HepG2 (cell line): ENCODE measurements around the gene SRSF7. TPM values are rescaled to one million over a fixed set of nuclear protein-coding genes. Genes with fewer than 3 reads are reported as not detected.

Source experiments
- ATAC-seq: fragments of 200-7000 bp; cut with Tn5 transposase; 3 replicates; pipeline ENCODE4 v1.9.1; 2020; ENCODE audit warnings: mild to moderate bottlenecking, moderate library complexity
- BruUV-seq: library from RNA; stranded (reverse); fragments of 400-500 nt; replicated peaks from 2 replicates; lab custom pipeline; 2021; lab: Mats Ljungman, UMichigan
- CTCF ChIA-PET: fragments of 300-600 bp; formaldehyde crosslinking; extraction: SDS; loops from one replicate; lab custom pipeline; 2021; ENCODE audit warnings: low total read pairs, inconsistent platforms, low intra/inter-chr PET ratio; lab: Yijun Ruan, JAX
- POLR2A ChIA-PET: fragments of 350-600 bp; sonication (Branson Sonifier 250); formaldehyde crosslinking; loops from one replicate; lab custom pipeline; 2020; ENCODE audit warnings: antibody characterized with exemption, inconsistent platforms; lab: Yijun Ruan, JAX
- DNase-seq: peaks from one replicate; pipeline ENCODE4 v3.0.0-alpha.2; 2015; ENCODE audit warnings: low spot score
- FAIRE-seq: peaks from 3 replicates; lab custom pipeline; 2011; peaks lifted over from hg19 to GRCh38; lab: Jason Lieb, UNC
- H2AFZ ChIP-seq: one replicate; pipeline ENCODE4 v1.6.1; 2011; ENCODE audit warnings: low read length, inconsistent platforms
- H3K27ac ChIP-seq: fragments of 300-600 bp; 3 replicates; pipeline ENCODE4 v1.8.0; 2011; ENCODE audit warnings: mixed run types, mild to moderate bottlenecking, mixed read lengths, low read length, inconsistent platforms; ENCODE audit not compliant: insufficient read depth; ENCODE audit errors: extremely low read length
- H3K27me3 ChIP-seq, 2 experiments: fragments of 200-600 bp in 1 of 2; 2 replicates in 1 of 2; 3 replicates in 1 of 2; pipeline versions ENCODE4 v1.6.0 to v1.8.0; 2011; ENCODE audit warnings: low read length in 2 of 2, mild to moderate bottlenecking in 2 of 2, moderate library complexity in 2 of 2, inconsistent platforms in 1 of 2; ENCODE audit not compliant: insufficient read depth in 2 of 2, control insufficient read depth in 1 of 2
- H3K36me3 ChIP-seq, 2 experiments: fragments of 200-600 bp in 1 of 2; replicated peaks in 1 of 2; 2 replicates in 1 of 2; 3 replicates in 1 of 2; pipeline versions ENCODE4 v1.5.1 to v1.8.0; 2011; ENCODE audit warnings: low read length in 2 of 2, inconsistent platforms in 1 of 2; ENCODE audit not compliant: insufficient read depth in 2 of 2, control insufficient read depth in 1 of 2
- H3K4me1 ChIP-seq: 2 replicates; pipeline ENCODE4 v1.5.1; 2012; ENCODE audit warnings: low read length, inconsistent platforms; ENCODE audit not compliant: insufficient read depth
- H3K4me2 ChIP-seq: 2 replicates; pipeline ENCODE4 v1.6.0; 2011; ENCODE audit warnings: low read depth, low read length, inconsistent platforms
- H3K4me3 ChIP-seq, 3 experiments: fragments of 200-600 bp in 1 of 3; sonication (generic), shearing (Covaris generic) in 1 of 3; replicated peaks in 1 of 3; 2 replicates each; pipeline ENCODE4 v1.5.1; 2011 to 2016; ENCODE audit warnings: low read length in 3 of 3, inconsistent platforms in 2 of 3, low read depth in 2 of 3, mild to moderate bottlenecking in 2 of 3, control low read depth in 1 of 3, mixed read lengths in 1 of 3; ENCODE audit not compliant: insufficient read depth in 1 of 3
- H3K79me2 ChIP-seq: one replicate; pipeline ENCODE4 v1.6.1; 2011; ENCODE audit warnings: low read length, inconsistent platforms; ENCODE audit not compliant: insufficient read depth
- H3K9ac ChIP-seq: 2 replicates; pipeline ENCODE4 v1.6.0; 2011; ENCODE audit warnings: mild to moderate bottlenecking, low read depth, low read length, inconsistent platforms; ENCODE audit not compliant: insufficient read depth
- H3K9me3 ChIP-seq: 2 replicates; pipeline ENCODE4 v1.5.1; 2012; ENCODE audit warnings: mild to moderate bottlenecking, low read length
- H4K20me1 ChIP-seq: 2 replicates; pipeline ENCODE4 v1.6.0; 2011; ENCODE audit warnings: inconsistent platforms, mild to moderate bottlenecking, low read length, moderate library complexity; ENCODE audit not compliant: insufficient read depth
- DZIP1 ChIP-seq: sonication (generic); formaldehyde crosslinking; IDR thresholded peaks from 2 replicates; pipeline ENCODE4 v1.5.0; 2020; ENCODE audit warnings: mild to moderate bottlenecking, missing genetic modification reagents
- E2F1 ChIP-seq: sonication (generic); formaldehyde crosslinking; IDR thresholded peaks from 2 replicates; pipeline ENCODE4 v1.5.0; 2020; ENCODE audit warnings: missing genetic modification reagents
- ELF1 ChIP-seq: sonication (generic); formaldehyde crosslinking; IDR thresholded peaks from 2 replicates; pipeline ENCODE4 v1.4.0; 2020; ENCODE audit warnings: missing genetic modification reagents
- ELF3 ChIP-seq: IDR thresholded peaks from 2 replicates; pipeline ENCODE4 v1.6.1; 2016; ENCODE audit warnings: missing genetic modification reagents, missing compliant biosample characterization
- GABPA ChIP-seq, 2 experiments: IDR thresholded peaks; 2 replicates each; pipeline ENCODE4 v1.6.1; 2011 to 2016; ENCODE audit warnings: low read depth in 2 of 2, low read length in 1 of 2, missing biosample characterization in 1 of 2, missing genetic modification characterization in 1 of 2
- HINFP ChIP-seq: sonication (generic); formaldehyde crosslinking; IDR thresholded peaks from 2 replicates; pipeline ENCODE4 v1.4.0; 2020; ENCODE audit warnings: low read depth, mild to moderate bottlenecking, missing genetic modification reagents
- LRRFIP1 ChIP-seq: sonication (generic); formaldehyde crosslinking; conservative IDR thresholded peaks from 2 replicates; pipeline ENCODE4 v1.4.0; 2020; ENCODE audit warnings: missing genetic modification reagents
- MEF2D ChIP-seq: sonication (generic); formaldehyde crosslinking; IDR thresholded peaks from 2 replicates; pipeline ENCODE4 v1.5.1; 2020; ENCODE audit warnings: mild to moderate bottlenecking, missing genetic modification reagents
- TBX2 ChIP-seq: sonication (generic); formaldehyde crosslinking; IDR thresholded peaks from 2 replicates; pipeline ENCODE4 v1.5.0; 2020; ENCODE audit warnings: missing genetic modification reagents, mild to moderate bottlenecking, borderline replicate concordance
- YEATS4 ChIP-seq: sonication (generic); formaldehyde crosslinking; IDR thresholded peaks from 2 replicates; pipeline ENCODE4 v1.4.0; 2020; ENCODE audit warnings: missing genetic modification reagents, borderline replicate concordance
- ZNF264 ChIP-seq: sonication (generic); formaldehyde crosslinking; IDR thresholded peaks from 2 replicates; pipeline ENCODE4 v1.4.0; 2020; ENCODE audit warnings: missing genetic modification reagents
- ZNF790 ChIP-seq: sonication (generic); formaldehyde crosslinking; IDR thresholded peaks from 2 replicates; pipeline ENCODE4 v1.8.0; 2022; ENCODE audit warnings: missing genetic modification reagents, mild to moderate bottlenecking, borderline replicate concordance
- WGBS: methylation state at CpG from one replicate; pipeline ENCODE4 v1.1.6; 2017; ENCODE audit warnings: low lambda C conversion rate; 5-methylcytosine and 5-hydroxymethylcytosine counted together
- in situ Hi-C: cut with HindIII; loops from 2 replicates; pipeline ENCODE4 v1.10.0; 2017; ENCODE audit warnings: low pct_unique_long_range_greater_than_20kb; ENCODE audit not compliant: extremely low pct_ligation_motif_present
- intact Hi-C: fragments of 100-400 bp; cut with micrococcal nuclease; formaldehyde crosslinking; loops from one replicate; pipeline ENCODE4 v1.10.0; 2022; ENCODE audit not compliant: unreplicated experiment
- polyA plus RNA-seq, 8 experiments: library from polyadenylated mRNA; depleted of rRNA in 3 of 8; stranded (reverse) in 7 of 8; unstranded in 1 of 8; fragments of >200 nt; fragmentation: Illumina TruSeq in 4 of 8; extraction: Trizol in 4 of 8; gene quantifications; 2 replicates each; pipeline versions ENCODE4 v1.2.1 to v1.2.3, GENCODE V29; 2011 to 2016; ENCODE audit warnings: low read depth in 4 of 8, missing spikeins in 1 of 8, mixed read lengths in 1 of 8; ENCODE audit not compliant: insufficient read depth in 1 of 8
- total RNA-seq, 5 experiments: library from RNA; depleted of rRNA; stranded (reverse); fragments of >200 nt; fragmentation: Illumina TruSeq; extraction: Trizol; gene quantifications; 2 replicates each; pipeline ENCODE4 v1.2.3, GENCODE V29; 2016; ENCODE audit warnings: low read depth in 1 of 5

SRSF7 gene
- total and polyA plus RNA-seq, 2 of the 13 experiments (the other 11 are each of a cell fraction or from before 2014, with no cell fraction given): 172 to 275 TPM

GRCh38 chr2:38775921-38776225 is 24.7 kb upstream of the SRSF7 start:
- DNase-seq (no peak), FAIRE-seq (no peak), ATAC-seq (no peak)
- TF ChIP-seq ZNF790 (CRISPR knock-in tag) (no peak), ELF3 (CRISPR knock-in tag) (0 out of 2 replicates have a peak, but pooled peaks have one; percentile 15), HINFP (no peak), ZNF264 (CRISPR knock-in tag) (no peak), LRRFIP1 (CRISPR knock-in tag) (no peak), GABPA (IDR thresholded peaks at IDR 0.05; ENCODE audit: low read depth, low read length) (no peak), GABPA (CRISPR knock-in tag; IDR thresholded peaks at IDR 0.05; ENCODE audit: low read depth) (peak; percentile 17; the same call in 1 of the 2 replicates), TBX2 (CRISPR knock-in tag) (no peak), E2F1 (CRISPR knock-in tag) (no peak), YEATS4 (CRISPR knock-in tag) (peak; percentile 43; the same call in 1 of the 2 replicates), ELF1 (no peak), MEF2D (CRISPR knock-in tag) (0 out of 2 replicates have a peak, but pooled peaks have one; percentile 30), DZIP1 (CRISPR knock-in tag) (no peak)
- Histone ChIP-seq H3K9me3 (no peaks in the 10 kb centered on the region), H4K20me1 (no peaks in the 10 kb centered on the region), H3K9ac (no peak overlapping the region), H3K36me3 (peaks cover 0 to 3% of the 10 kb centered on the region in 2 experiments; a peak in 2 of 5 replicates), H3K4me2 (peak overlapping the region; percentile 73), H2AFZ (peak overlapping the region; percentile 56), H3K27me3 (no peaks in the 10 kb centered on the region; a peak in 1 of 5 replicates), H3K27ac (no peak overlapping the region), H3K79me2 (peaks cover 11% of the 10 kb centered on the region), H3K4me1 (peaks cover 58% of the 10 kb centered on the region), H3K4me3 (peak overlapping the region; percentile 10 to 47 (median 32); a peak in 5 of 6 replicates)
- ChIA-PET POLR2A (interaction anchor here (0.7 to 2.2 kb wide), 2 partner anchors 16 to 24 kb away, joined by 3 to 46 read pairs; partner anchors contain the start of gene SRSF7), CTCF (no interaction called here)
- 55% methylated on average over 7 of the region's 7 CpGs for WGBS
- intact Hi-C loops (no loop called here), in situ Hi-C loops (no loop called here)
- BruUV-seq: no TSS peak
